Activated CD4-positive, alpha-beta T cell treated with anti-CD3 and anti-CD28 coated beads, Interleukin-2, amount 10 ng/mL, durations not matched to agents 7 days and 5 days (primary cell): Measurements from ENCODE around the gene WDR20. TPM values are rescaled to one million over a fixed set of nuclear protein-coding genes. Genes with fewer than 3 reads are reported as not detected.
"Not testable (repeated sequence)": the region's sequence is repeated elsewhere in the genome, so short reads cannot be mapped to it uniquely, and the experiment has no call there.

Experiments
- CTCF ChIA-PET: fragments of 350-600 bp; sonication (Branson Sonifier 250); formaldehyde crosslinking; loops from one replicate; lab custom pipeline; 2021; ENCODE audit warnings: antibody characterized with exemption; lab: Charles Lee
- POLR2A ChIA-PET: fragments of 350-600 bp; sonication (Branson Sonifier 250); formaldehyde crosslinking; loops from one replicate; lab custom pipeline; 2021; ENCODE audit warnings: antibody characterized with exemption; lab: Charles Lee
- DNase-seq: peaks from one replicate; pipeline ENCODE4 v3.0.0-alpha.2; 2020
- H3K27ac Mint-ChIP-seq: one replicate; pipeline ENCODE4 v1.8.0; 2021; ENCODE audit warnings: mild to moderate bottlenecking, moderate library complexity, mixed read lengths
- H3K27me3 Mint-ChIP-seq: one replicate; pipeline ENCODE4 v1.8.0; 2021; ENCODE audit warnings: mixed read lengths
- H3K36me3 Mint-ChIP-seq: one replicate; pipeline ENCODE4 v1.8.0; 2021; ENCODE audit warnings: low read depth, mixed read lengths
- H3K4me1 Mint-ChIP-seq: one replicate; pipeline ENCODE4 v1.8.0; 2021; ENCODE audit warnings: mixed read lengths
- H3K4me3 Mint-ChIP-seq: one replicate; pipeline ENCODE4 v1.8.0; 2021; ENCODE audit warnings: mild to moderate bottlenecking, moderate library complexity, mixed read lengths
- H3K9me3 Mint-ChIP-seq: one replicate; pipeline ENCODE4 v1.8.0; 2021; ENCODE audit warnings: mixed read lengths
- total RNA-seq, 2 experiments: library from RNA; stranded (reverse); gene quantifications; one replicate each; pipeline ENCODE4 v1.2.3, GENCODE V29; 2021

The WDR20 gene
- total RNA-seq, 2 experiments from 2014 or later: 24.7 to 35.7 TPM

GRCh38 chr14:102231476-102232347 lies 92.0 kb downstream of the WDR20 start:
- ChIA-PET CTCF (interaction anchor here (1.0 kb wide), 1 partner anchor 82 kb away, joined by 4 read pairs; no protein-coding TSS in a partner anchor), POLR2A (no interaction called here)
- Mint-ChIP-seq H3K4me3 (no peak overlapping the region), H3K9me3 (no peaks in the 10 kb centered on the region), H3K27ac (no peak overlapping the region), H3K36me3 (no peaks in the 10 kb centered on the region), H3K4me1 (no peaks in the 10 kb centered on the region), H3K27me3 (no peaks in the 10 kb centered on the region)
- no peak for DNase-seq

GRCh38 chr14:102232348-102232625 lies 92.6 kb downstream of the WDR20 start:
- Mint-ChIP-seq H3K27ac (no peak overlapping the region), H3K4me3 (no peak overlapping the region), H3K27me3 (no peaks in the 10 kb centered on the region), H3K9me3 (no peaks in the 10 kb centered on the region), H3K36me3 (no peaks in the 10 kb centered on the region), H3K4me1 (no peaks in the 10 kb centered on the region)
- DNase-seq: no peak
- POLR2A ChIA-PET: no interaction called here
- CTCF ChIA-PET: interaction anchor here (1.0 kb wide), 1 partner anchor 82 kb away, joined by 4 read pairs; no protein-coding TSS in a partner anchor

GRCh38 chr14:102233081-102233480 lies 93.4 kb downstream of the WDR20 start:
- no peaks in the 10 kb centered on the region for H3K9me3 Mint-ChIP-seq
- H3K4me3 Mint-ChIP-seq: no peak overlapping the region
- no peak for DNase-seq
- H3K4me1 Mint-ChIP-seq: no peaks in the 10 kb centered on the region
- no peaks in the 10 kb centered on the region for H3K27me3 Mint-ChIP-seq
- CTCF ChIA-PET: interaction anchor here (0.6 kb wide), 2 partner anchors 13 to 167 kb away, joined by 3 read pairs; no protein-coding TSS in a partner anchor
- no peaks in the 10 kb centered on the region for H3K36me3 Mint-ChIP-seq
- POLR2A ChIA-PET: no interaction called here
- H3K27ac Mint-ChIP-seq: no peak overlapping the region

- Mint-ChIP-seq H3K27me3 (no peaks in the 10 kb centered on the region), H3K36me3 (no peaks in the 10 kb centered on the region), H3K4me3 (no peak overlapping the region), H3K9me3 (no peaks in the 10 kb centered on the region), H3K4me1 (no peaks in the 10 kb centered on the region), H3K27ac (no peak overlapping the region)
- POLR2A ChIA-PET: no interaction called here
- no peak for DNase-seq
- CTCF ChIA-PET: no interaction called here
Measured at GRCh38 chr14:102234331-102235264, 94.9 kb downstream of the WDR20 start.

GRCh38 chr14:102235275-102235897 lies 95.7 kb downstream of the WDR20 start:
- Mint-ChIP-seq H3K9me3 (no peaks in the 10 kb centered on the region), H3K27ac (no peak overlapping the region), H3K4me3 (no peak overlapping the region), H3K36me3 (no peaks in the 10 kb centered on the region), H3K27me3 (no peaks in the 10 kb centered on the region), H3K4me1 (no peaks in the 10 kb centered on the region)
- POLR2A ChIA-PET: no interaction called here
- peak; percentile 83 for DNase-seq
- CTCF ChIA-PET: no interaction called here

- Mint-ChIP-seq H3K9me3 (no peaks in the 10 kb centered on the region), H3K36me3 (no peaks in the 10 kb centered on the region), H3K4me1 (no peaks in the 10 kb centered on the region), H3K27ac (no peak overlapping the region), H3K4me3 (no peak overlapping the region), H3K27me3 (no peaks in the 10 kb centered on the region)
- POLR2A ChIA-PET: no interaction called here
- DNase-seq: no peak
- CTCF ChIA-PET: no interaction called here
Measured at GRCh38 chr14:102236026-102236425, 96.3 kb downstream of the WDR20 start.

GRCh38 chr14:102238131-102238530 lies 98.4 kb downstream of the WDR20 start:
- ChIA-PET CTCF (no interaction called here), POLR2A (no interaction called here)
- no peaks in the 10 kb centered on the region for H3K36me3 Mint-ChIP-seq
- no peak overlapping the region for H3K4me3 Mint-ChIP-seq
- H3K27ac Mint-ChIP-seq: no peak overlapping the region
- no peaks in the 10 kb centered on the region for H3K9me3 Mint-ChIP-seq
- no peaks in the 10 kb centered on the region for H3K4me1 Mint-ChIP-seq
- no peak for DNase-seq
- H3K27me3 Mint-ChIP-seq: no peaks in the 10 kb centered on the region

GRCh38 chr14:102238766-102239165 lies 99.1 kb downstream of the WDR20 start:
- CTCF ChIA-PET: no interaction called here
- Mint-ChIP-seq H3K27me3 (no peaks in the 10 kb centered on the region), H3K4me3 (no peak overlapping the region)

GRCh38 chr14:102239231-102239630 lies 99.5 kb downstream of the WDR20 start:
- ChIA-PET POLR2A (no interaction called here), CTCF (no interaction called here)
- Mint-ChIP-seq H3K4me3 (no peak overlapping the region), H3K27ac (no peak overlapping the region), H3K27me3 (no peaks in the 10 kb centered on the region), H3K36me3 (no peaks in the 10 kb centered on the region), H3K9me3 (no peaks in the 10 kb centered on the region), H3K4me1 (no peaks in the 10 kb centered on the region)
- no peak for DNase-seq

More at GRCh38 chr14:102238766-102239165, 99.1 kb downstream of the WDR20 start:
- H3K4me1 Mint-ChIP-seq: no peaks in the 10 kb centered on the region
- no peaks in the 10 kb centered on the region for H3K9me3 Mint-ChIP-seq
- POLR2A ChIA-PET: no interaction called here
- no peak overlapping the region for H3K27ac Mint-ChIP-seq
- DNase-seq: no peak
- no peaks in the 10 kb centered on the region for H3K36me3 Mint-ChIP-seq

- CTCF ChIA-PET, H3K4me3 Mint-ChIP-seq, POLR2A ChIA-PET, DNase-seq, H3K27ac Mint-ChIP-seq, H3K36me3 Mint-ChIP-seq, H3K9me3 Mint-ChIP-seq, H3K27me3 Mint-ChIP-seq, H3K4me1 Mint-ChIP-seq: not testable (repeated sequence)
Measured at GRCh38 chr14:102240481-102240880, 100.8 kb downstream of the WDR20 start.

- POLR2A ChIA-PET: no interaction called here
- Mint-ChIP-seq H3K27me3 (no peaks in the 10 kb centered on the region), H3K4me3 (no peak overlapping the region), H3K27ac (no peak overlapping the region), H3K36me3 (no peaks in the 10 kb centered on the region), H3K4me1 (no peaks in the 10 kb centered on the region), H3K9me3 (no peaks in the 10 kb centered on the region)
- CTCF ChIA-PET: no interaction called here
- DNase-seq: no peak
Measured at GRCh38 chr14:102241147-102241546, 101.5 kb downstream of the WDR20 start.

GRCh38 chr14:102243795-102244194 lies 104.1 kb downstream of the WDR20 start:
- H3K27ac Mint-ChIP-seq, POLR2A ChIA-PET, CTCF ChIA-PET, H3K9me3 Mint-ChIP-seq, DNase-seq, H3K27me3 Mint-ChIP-seq, H3K4me1 Mint-ChIP-seq, H3K36me3 Mint-ChIP-seq, H3K4me3 Mint-ChIP-seq: not testable (repeated sequence)

GRCh38 chr14:102246071-102246470 lies 106.4 kb downstream of the WDR20 start:
- ChIA-PET POLR2A (no interaction called here), CTCF (no interaction called here)
- DNase-seq: no peak
- Mint-ChIP-seq H3K4me3 (no peak overlapping the region), H3K27me3 (no peaks in the 10 kb centered on the region), H3K9me3 (no peaks in the 10 kb centered on the region), H3K27ac (no peak overlapping the region), H3K4me1 (no peaks in the 10 kb centered on the region), H3K36me3 (no peaks in the 10 kb centered on the region)
